Measurements from ENCODE around the gene DNAAF1.

GRCh38 chr16:84105948-84106740 is 39.0 kb upstream of the DNAAF1 start:
- TF ChIP-seq MAX (IDR thresholded peaks at IDR 0.05; ENCODE audit: low read depth): no peak
- no peak for TF ChIP-seq NFIC (IDR thresholded peaks at IDR 0.05; ENCODE audit: borderline replicate concordance)
- no peak for TF ChIP-seq CTCF (IDR thresholded peaks at IDR 0.05)
- no peak for TF ChIP-seq RFX5 (IDR thresholded peaks at IDR 0.05; ENCODE audit: low read length)
- TF ChIP-seq TCF12 (IDR thresholded peaks at IDR 0.05): no peak
